Lung (tissue), 12 donors: ENCODE results near the gene RNASE12. TPM values are rescaled to one million over a fixed set of nuclear protein-coding genes. Genes with fewer than 3 reads are reported as not detected.

Experiments
- ATAC-seq: fragments of 200-7000 bp; cut with Tn5 transposase; one replicate; pipeline ENCODE4 v1.9.1; 2020; ENCODE audit warnings: moderate number of reproducible peaks; ENCODE audit not compliant: insufficient read depth, low FRiP score
- DNase-seq, 3 donors: peaks; one replicate each; pipeline ENCODE4 v3.0.0-alpha.2; 2013 to 2017
- H3K27ac ChIP-seq, 2 donors: one replicate each; pipeline ENCODE4 v1.5.1; 2013; ENCODE audit warnings: mild to moderate bottlenecking in 2 of 2, moderate library complexity in 2 of 2, control low read depth in 1 of 2, inconsistent platforms in 1 of 2, low read depth in 1 of 2, low read length in 1 of 2
- H3K27me3 ChIP-seq, 3 donors: one replicate each; pipeline ENCODE4 v1.5.1; 2013; ENCODE audit warnings: low read length in 2 of 3; ENCODE audit not compliant: control insufficient read depth in 3 of 3, insufficient read depth in 3 of 3
- H3K36me3 ChIP-seq, 4 donors: one replicate each; pipeline ENCODE4 v1.5.1; 2013; ENCODE audit warnings: low read length in 4 of 4, mild to moderate bottlenecking in 1 of 4, moderate library complexity in 1 of 4; ENCODE audit not compliant: control insufficient read depth in 4 of 4, insufficient read depth in 4 of 4
- H3K4me1 ChIP-seq, 5 donors: one replicate each; pipeline ENCODE4 v1.5.1; 2013; ENCODE audit warnings: low read length in 5 of 5, mild to moderate bottlenecking in 2 of 5, moderate library complexity in 1 of 5; ENCODE audit not compliant: control insufficient read depth in 5 of 5, insufficient read depth in 5 of 5
- H3K4me3 ChIP-seq: one replicate; pipeline ENCODE4 v1.5.1; 2013; ENCODE audit warnings: mild to moderate bottlenecking, control low read depth, moderate library complexity
- H3K9ac ChIP-seq, 2 donors: one replicate each; pipeline ENCODE4 v1.5.1; 2013; ENCODE audit warnings: low read length in 2 of 2, control low read depth in 1 of 2; ENCODE audit not compliant: insufficient read depth in 1 of 2
- H3K9me3 ChIP-seq, 4 donors: one replicate each; pipeline ENCODE4 v1.5.1; 2013; ENCODE audit warnings: low read length in 3 of 4, mild to moderate bottlenecking in 1 of 4, moderate library complexity in 1 of 4; ENCODE audit not compliant: control insufficient read depth in 4 of 4, insufficient read depth in 3 of 4
- whole genome bisulfite sequencing, 2 donors: extraction: QIAGEN DNeasy Blood & Tissue Kit; methylation state at CpG; one replicate each; pipeline ENCODE4 v1.1.7; 2013; 5-methylcytosine and 5-hydroxymethylcytosine counted together
- polyA plus RNA-seq, 2 donors: library from polyadenylated mRNA; stranded (reverse); fragments of 200-250 nt; gene quantifications; one replicate each; pipeline ENCODE4 v1.2.1, GENCODE V29; 2013
- total RNA-seq, 2 donors: library from RNA; depleted of rRNA in 1 of 2; stranded (reverse); fragments of >200 nt in 1 of 2; gene quantifications; one replicate each; pipeline ENCODE4 v1.2.1, GENCODE V29; 2014 to 2021
- TF ChIP-seq, protein P1 (sequence below): IDR thresholded peaks from 2 replicates; pipeline ENCODE4 v1.5.1; 2012; ENCODE audit warnings: mild to moderate bottlenecking; ENCODE audit errors: control extremely low read depth, extremely low read depth
- donor health status: control.
- donor health status: control.
- donor health status: Bipolar disorder and iron deficiency.
- donor health status: healthy.
- donor health status: DM: yes; HTN: yes; CAD: no.

RNASE12 gene
- total and polyA plus RNA-seq, 4 donors: not detected

DNA sequence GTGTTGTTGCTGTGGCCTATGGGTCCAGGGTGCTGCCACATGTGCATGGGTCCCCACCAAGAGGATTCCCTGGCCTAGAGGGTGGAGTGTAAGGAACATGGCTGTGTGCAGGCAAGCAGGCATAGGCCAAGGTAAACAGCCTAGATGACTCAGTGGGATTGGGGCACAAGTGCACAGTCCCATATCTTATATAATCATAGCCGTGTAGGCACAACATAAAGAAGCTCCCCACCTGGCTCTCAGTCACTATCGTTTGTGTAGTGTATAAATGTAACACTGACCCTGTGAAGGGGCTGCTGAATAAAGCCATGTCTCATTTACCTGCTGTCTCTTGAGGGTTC, 15.7 kb upstream of the RNASE12 start:
- 72 to 89% methylated on average over 2 of the region's 2 CpGs for WGBS, 2 donors
- DNase-seq: no peak
- Histone ChIP-seq H3K27ac (no peak overlapping the region), H3K4me1 (peaks cover 0 to 9% (median 2%) of the 10 kb centered on the region in 5 donors), H3K27me3 (no peaks in the 10 kb centered on the region), H3K4me3 (no peak overlapping the region), H3K9ac (no peak overlapping the region), H3K36me3 (no peaks in the 10 kb centered on the region), H3K9me3 (no peaks in the 10 kb centered on the region)
- no peak for ATAC-seq
- TF ChIP-seq, protein P1, sequence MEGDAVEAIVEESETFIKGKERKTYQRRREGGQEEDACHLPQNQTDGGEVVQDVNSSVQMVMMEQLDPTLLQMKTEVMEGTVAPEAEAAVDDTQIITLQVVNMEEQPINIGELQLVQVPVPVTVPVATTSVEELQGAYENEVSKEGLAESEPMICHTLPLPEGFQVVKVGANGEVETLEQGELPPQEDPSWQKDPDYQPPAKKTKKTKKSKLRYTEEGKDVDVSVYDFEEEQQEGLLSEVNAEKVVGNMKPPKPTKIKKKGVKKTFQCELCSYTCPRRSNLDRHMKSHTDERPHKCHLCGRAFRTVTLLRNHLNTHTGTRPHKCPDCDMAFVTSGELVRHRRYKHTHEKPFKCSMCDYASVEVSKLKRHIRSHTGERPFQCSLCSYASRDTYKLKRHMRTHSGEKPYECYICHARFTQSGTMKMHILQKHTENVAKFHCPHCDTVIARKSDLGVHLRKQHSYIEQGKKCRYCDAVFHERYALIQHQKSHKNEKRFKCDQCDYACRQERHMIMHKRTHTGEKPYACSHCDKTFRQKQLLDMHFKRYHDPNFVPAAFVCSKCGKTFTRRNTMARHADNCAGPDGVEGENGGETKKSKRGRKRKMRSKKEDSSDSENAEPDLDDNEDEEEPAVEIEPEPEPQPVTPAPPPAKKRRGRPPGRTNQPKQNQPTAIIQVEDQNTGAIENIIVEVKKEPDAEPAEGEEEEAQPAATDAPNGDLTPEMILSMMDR: no peak

DNA sequence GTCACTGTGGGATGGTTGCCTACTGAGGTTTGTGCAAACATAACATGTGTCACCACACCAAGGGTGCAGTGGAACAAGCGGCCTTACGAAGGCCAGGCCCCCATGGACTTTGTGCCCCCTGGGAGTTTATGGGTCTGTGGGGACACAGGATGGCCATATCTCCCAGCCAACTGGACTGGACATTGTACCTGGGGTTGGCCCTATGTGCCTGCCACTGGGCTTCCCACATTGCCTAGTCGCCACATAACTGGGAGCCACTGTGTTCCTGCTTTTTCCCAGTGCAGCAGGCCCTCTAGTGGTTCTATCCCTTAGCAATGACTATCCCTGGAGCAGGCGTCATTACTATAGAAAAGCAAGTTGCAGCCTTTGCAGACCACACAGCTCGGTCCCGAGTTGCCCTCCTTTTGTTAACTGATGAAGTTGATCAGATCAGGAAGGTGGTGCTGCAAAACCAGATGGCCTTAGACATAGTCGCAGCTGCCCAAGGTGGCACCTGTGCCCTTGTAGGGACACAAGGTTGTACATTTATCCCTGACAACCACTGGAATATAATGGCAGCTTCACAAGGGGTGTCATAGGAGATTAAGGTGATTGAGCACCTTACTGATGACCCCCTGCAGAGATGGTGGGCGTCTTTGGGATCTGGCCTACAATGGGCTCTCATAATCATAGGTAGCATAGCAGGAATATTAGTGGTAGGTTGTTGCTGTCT, 15.2 kb upstream of the RNASE12 start:
- no peak overlapping the region for H3K9ac ChIP-seq
- TF ChIP-seq, protein P1: peak; percentile 23
- ATAC-seq (no peak), DNase-seq (no peak)
- H3K36me3 ChIP-seq: no peaks in the 10 kb centered on the region
- no peak overlapping the region for H3K27ac ChIP-seq
- peaks cover 0 to 9% (median 2%) of the 10 kb centered on the region in 5 donors for H3K4me1 ChIP-seq
- no peak overlapping the region for H3K4me3 ChIP-seq
- no peaks in the 10 kb centered on the region for H3K27me3 ChIP-seq
- 42 to 44% methylated on average over 8 of the region's 8 CpGs for WGBS, 2 donors
- H3K9me3 ChIP-seq: no peaks in the 10 kb centered on the region

DNA sequence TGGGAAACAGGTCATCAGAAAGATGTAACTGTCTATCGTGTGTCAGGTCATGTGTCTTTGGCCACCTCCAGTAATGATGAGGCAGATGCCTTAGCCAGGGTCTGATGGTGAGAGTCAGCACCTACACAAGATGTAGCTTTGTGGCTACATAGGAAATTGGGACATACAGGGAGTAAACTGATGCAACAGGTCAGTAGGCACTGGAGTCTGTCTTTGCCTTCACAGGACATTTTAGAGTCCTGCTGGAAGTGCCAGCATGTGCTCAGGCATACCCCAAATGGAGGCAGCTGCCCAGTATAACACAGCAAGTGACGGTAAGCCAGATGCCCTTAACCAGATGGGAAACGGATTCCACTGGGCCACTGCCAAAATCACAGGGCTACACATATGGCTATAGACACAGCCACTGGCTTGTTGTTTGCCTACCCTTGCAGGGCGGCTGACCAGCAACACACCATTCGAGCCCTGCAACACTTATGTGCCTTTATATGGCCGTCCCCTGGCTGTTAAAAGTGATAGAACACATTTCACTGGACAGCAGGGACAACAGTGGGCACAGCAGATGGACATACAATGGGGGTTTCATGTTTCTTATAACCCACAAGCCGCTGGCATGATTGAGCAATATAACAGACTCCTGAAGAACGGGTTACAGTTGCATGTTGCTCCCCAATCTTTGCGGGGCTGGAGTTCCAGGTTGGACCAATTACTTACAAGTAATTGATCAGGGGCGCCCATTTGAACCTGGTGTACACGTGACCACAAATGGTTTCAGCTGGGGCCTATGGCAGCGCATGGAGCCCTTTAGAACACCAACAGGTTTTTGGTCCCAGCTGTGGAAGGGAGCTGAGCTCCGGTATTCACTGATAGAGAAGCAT, 12.9 kb upstream of the RNASE12 start:
- Histone ChIP-seq H3K4me3 (no peak overlapping the region), H3K36me3 (no peaks in the 10 kb centered on the region), H3K27me3 (no peaks in the 10 kb centered on the region), H3K9ac (no peak overlapping the region), H3K9me3 (no peaks in the 10 kb centered on the region), H3K4me1 (no peaks in the 10 kb centered on the region), H3K27ac (no peak overlapping the region)
- DNase-seq (no peak), ATAC-seq (no peak)
- 60 to 85% methylated on average over 13 of the region's 13 CpGs for WGBS, 2 donors
- TF ChIP-seq, protein P1: no peak
